Activated CD4-positive, alpha-beta T cell treated with anti-CD3 and anti-CD28 coated beads for 36 hours (primary cell): ENCODE results near the gene ARHGAP6. TPM values are rescaled to one million over a fixed set of nuclear protein-coding genes. Genes with fewer than 3 reads are reported as not detected.

ENCODE experiments used
- ATAC-seq: fragments of 200-7000 bp; cut with Tn5 transposase; one replicate; pipeline ENCODE4 v1.10.0; 2021; ENCODE audit warnings: mild to moderate bottlenecking, moderate library complexity
- CTCF ChIA-PET: fragments of 350-600 bp; sonication (Branson Sonifier 250); formaldehyde crosslinking; loops from one replicate; lab custom pipeline; 2021; ENCODE audit warnings: antibody characterized with exemption; lab: Charles Lee
- POLR2A ChIA-PET: fragments of 350-600 bp; sonication (Branson Sonifier 250); formaldehyde crosslinking; loops from one replicate; lab custom pipeline; 2021; ENCODE audit warnings: antibody characterized with exemption, inconsistent platforms; lab: Charles Lee
- DNase-seq: peaks from one replicate; pipeline ENCODE4 v3.0.0-alpha.2; 2020
- H3K27ac Mint-ChIP-seq: one replicate; pipeline ENCODE4 v1.8.0; 2021; ENCODE audit warnings: mixed read lengths
- H3K27me3 Mint-ChIP-seq: one replicate; pipeline ENCODE4 v1.8.0; 2021; ENCODE audit warnings: mixed read lengths
- H3K36me3 Mint-ChIP-seq: one replicate; pipeline ENCODE4 v1.8.0; 2021; ENCODE audit warnings: low read depth, mixed read lengths
- H3K4me1 Mint-ChIP-seq: one replicate; pipeline ENCODE4 v1.8.0; 2021; ENCODE audit warnings: mixed read lengths
- H3K4me3 Mint-ChIP-seq: one replicate; pipeline ENCODE4 v1.8.0; 2021; ENCODE audit warnings: mild to moderate bottlenecking, moderate library complexity, mixed read lengths
- H3K9me3 Mint-ChIP-seq: one replicate; pipeline ENCODE4 v1.8.0; 2021; ENCODE audit warnings: low read depth, mixed read lengths
- intact Hi-C, 2 experiments: fragments of 100-400 bp; cut with DNase I in 1 of 2; cut with micrococcal nuclease in 1 of 2; formaldehyde crosslinking; loops; one replicate each; pipeline versions ENCODE4 v1.14.2 to v1.15.1; 2022 to 2024; cut with DNase I, micrococcal nuclease
- total RNA-seq, 2 experiments: library from RNA; stranded (reverse); gene quantifications; one replicate each; pipeline ENCODE4 v1.2.3, GENCODE V29; 2021

The ARHGAP6 gene
- total RNA-seq, 2 experiments from 2014 or later, result not detected

- ChIA-PET CTCF (no interaction called here), POLR2A (no interaction called here)
- no peaks in the 10 kb centered on the region for H3K9me3 Mint-ChIP-seq
- DNase-seq, result no peak
- H3K4me3 Mint-ChIP-seq, result no peak overlapping the region
- no peak for ATAC-seq
- intact Hi-C loops, result no loop called here
- H3K4me1 Mint-ChIP-seq, result no peaks in the 10 kb centered on the region
- no peak overlapping the region for H3K27ac Mint-ChIP-seq
- no peaks in the 10 kb centered on the region for H3K36me3 Mint-ChIP-seq
- H3K27me3 Mint-ChIP-seq, result peaks cover 25% of the 10 kb centered on the region
Observed at GRCh38 chrX:11672213-11672612, 6.5 kb upstream of the ARHGAP6 start.

GRCh38 chrX:11670316-11670715 lies 4.6 kb upstream of the ARHGAP6 start:
- no peak for ATAC-seq
- intact Hi-C loops, result no loop called here
- POLR2A ChIA-PET, result no interaction called here

GRCh38 chrX:11666952-11667685 lies 1.4 kb upstream of the ARHGAP6 start:
- ChIA-PET POLR2A (no interaction called here), CTCF (no interaction called here)
- no peaks in the 10 kb centered on the region for H3K9me3 Mint-ChIP-seq
- no peak overlapping the region for H3K4me3 Mint-ChIP-seq
- H3K36me3 Mint-ChIP-seq, result no peaks in the 10 kb centered on the region
- DNase-seq (no peak), ATAC-seq (no peak)
- peaks cover 42% of the 10 kb centered on the region for H3K27me3 Mint-ChIP-seq
- intact Hi-C loops, result loop anchor here in 1 of 2 experiments (5.0 kb wide), 1 partner anchor 105 kb away; no protein-coding TSS in a partner anchor
- no peak overlapping the region for H3K27ac Mint-ChIP-seq
- peaks cover 4% of the 10 kb centered on the region for H3K4me1 Mint-ChIP-seq

More at GRCh38 chrX:11670316-11670715, 4.6 kb upstream of the ARHGAP6 start:
- no peak for DNase-seq
- H3K36me3 Mint-ChIP-seq, result no peaks in the 10 kb centered on the region
- no peak overlapping the region for H3K4me3 Mint-ChIP-seq
- H3K9me3 Mint-ChIP-seq, result no peaks in the 10 kb centered on the region
- H3K4me1 Mint-ChIP-seq, result peaks cover 4% of the 10 kb centered on the region
- H3K27me3 Mint-ChIP-seq, result peaks cover 41% of the 10 kb centered on the region
- CTCF ChIA-PET, result no interaction called here
- H3K27ac Mint-ChIP-seq, result no peak overlapping the region

- H3K36me3 Mint-ChIP-seq, result no peaks in the 10 kb centered on the region
Observed at GRCh38 chrX:11666164-11666563, 444 bp upstream of the ARHGAP6 start.

GRCh38 chrX:11664211-11665167 lies 1.2 kb downstream of the ARHGAP6 start:
- H3K27me3 Mint-ChIP-seq, result peaks cover 41% of the 10 kb centered on the region
- ATAC-seq, result no peak
- H3K9me3 Mint-ChIP-seq, result no peaks in the 10 kb centered on the region
- intact Hi-C loops, result loop anchor here in 1 of 2 experiments (5.0 kb wide), 1 partner anchor 108 kb away; no protein-coding TSS in a partner anchor
- H3K4me3 Mint-ChIP-seq, result no peak overlapping the region
- ChIA-PET CTCF (interaction anchor here (0.6 to 0.8 kb wide), 4 partner anchors 8 to 119 kb away, joined by 3 to 5 read pairs (median 3); no protein-coding TSS in a partner anchor), POLR2A (no interaction called here)
- DNase-seq, result no peak
- H3K36me3 Mint-ChIP-seq, result no peaks in the 10 kb centered on the region
- H3K4me1 Mint-ChIP-seq, result peaks cover 4% of the 10 kb centered on the region
- no peak overlapping the region for H3K27ac Mint-ChIP-seq

More at GRCh38 chrX:11666164-11666563, 444 bp upstream of the ARHGAP6 start:
- Mint-ChIP-seq H3K27ac (no peak overlapping the region), H3K27me3 (peaks cover 43% of the 10 kb centered on the region), H3K4me3 (no peak overlapping the region), H3K9me3 (no peaks in the 10 kb centered on the region), H3K4me1 (peaks cover 4% of the 10 kb centered on the region)
- DNase-seq (no peak), ATAC-seq (no peak)
- ChIA-PET POLR2A (no interaction called here), CTCF (no interaction called here)
- intact Hi-C loops, result loop anchor here in 1 of 2 experiments (5.0 kb wide), 1 partner anchor 106 kb away; no protein-coding TSS in a partner anchor

- ChIA-PET POLR2A (no interaction called here), CTCF (no interaction called here)
- intact Hi-C loops, result no loop called here
- DNase-seq, result no peak
- ATAC-seq, result no peak
- H3K27me3 Mint-ChIP-seq, result peaks cover 41% of the 10 kb centered on the region
- no peaks in the 10 kb centered on the region for H3K36me3 Mint-ChIP-seq
- no peaks in the 10 kb centered on the region for H3K9me3 Mint-ChIP-seq
- H3K4me1 Mint-ChIP-seq, result peaks cover 4% of the 10 kb centered on the region
- H3K4me3 Mint-ChIP-seq, result no peak overlapping the region
- no peak overlapping the region for H3K27ac Mint-ChIP-seq
Observed at GRCh38 chrX:11663875-11664210, 1.9 kb downstream of the ARHGAP6 start.

- Mint-ChIP-seq H3K27me3 (peaks cover 23% of the 10 kb centered on the region), H3K9me3 (no peaks in the 10 kb centered on the region), H3K27ac (no peak overlapping the region), H3K36me3 (no peaks in the 10 kb centered on the region), H3K4me3 (no peak overlapping the region), H3K4me1 (no peaks in the 10 kb centered on the region)
- ATAC-seq, result no peak
- ChIA-PET CTCF (interaction anchor here (0.6 to 1.1 kb wide), 3 partner anchors 10 to 120 kb away, joined by 3 to 5 read pairs (median 3); no protein-coding TSS in a partner anchor), POLR2A (no interaction called here)
- intact Hi-C loops, result no loop called here
- DNase-seq, result no peak
Observed at GRCh38 chrX:11655282-11656015, 10.3 kb downstream of the ARHGAP6 start.

- Mint-ChIP-seq H3K36me3 (no peaks in the 10 kb centered on the region), H3K9me3 (no peaks in the 10 kb centered on the region), H3K27me3 (peaks cover 2% of the 10 kb centered on the region), H3K4me3 (no peak overlapping the region), H3K4me1 (no peaks in the 10 kb centered on the region), H3K27ac (no peak overlapping the region)
- ATAC-seq (no peak), DNase-seq (no peak)
- CTCF ChIA-PET, result interaction anchor here (0.6 kb wide), 1 partner anchor 984 kb away, joined by 3 read pairs; no protein-coding TSS in a partner anchor
- POLR2A ChIA-PET, result no interaction called here
- intact Hi-C loops, result no loop called here
Observed at GRCh38 chrX:11648705-11649519, 16.8 kb downstream of the ARHGAP6 start.

GRCh38 chrX:11647138-11647537 lies 18.6 kb downstream of the ARHGAP6 start:
- Mint-ChIP-seq H3K4me3 (no peak overlapping the region), H3K4me1 (no peaks in the 10 kb centered on the region), H3K36me3 (no peaks in the 10 kb centered on the region), H3K27ac (no peak overlapping the region), H3K27me3 (peaks cover 2% of the 10 kb centered on the region), H3K9me3 (no peaks in the 10 kb centered on the region)
- ChIA-PET CTCF (no interaction called here), POLR2A (no interaction called here)
- no peak for ATAC-seq
- intact Hi-C loops, result no loop called here
- DNase-seq, result no peak

GRCh38 chrX:11641349-11642065 lies 24.2 kb downstream of the ARHGAP6 start:
- Mint-ChIP-seq H3K27ac (no peak overlapping the region), H3K27me3 (peaks cover 8% of the 10 kb centered on the region), H3K4me1 (no peaks in the 10 kb centered on the region), H3K36me3 (no peaks in the 10 kb centered on the region), H3K9me3 (no peaks in the 10 kb centered on the region), H3K4me3 (no peak overlapping the region)
- POLR2A ChIA-PET, result no interaction called here
- intact Hi-C loops, result no loop called here
- CTCF ChIA-PET, result no interaction called here
- ATAC-seq (no peak), DNase-seq (no peak)
